ENCODE measurements around the gene MAMDC4. TPM values are rescaled to one million over a fixed set of nuclear protein-coding genes. Genes with fewer than 3 reads are reported as not detected.
"Not testable (repeated sequence)": the region's sequence is repeated elsewhere in the genome, so short reads cannot be mapped to it uniquely, and the experiment has no call there.

MAMDC4 gene
- total RNA-seq, 1 donor from 2014 or later, result 6.1 TPM

DNA sequence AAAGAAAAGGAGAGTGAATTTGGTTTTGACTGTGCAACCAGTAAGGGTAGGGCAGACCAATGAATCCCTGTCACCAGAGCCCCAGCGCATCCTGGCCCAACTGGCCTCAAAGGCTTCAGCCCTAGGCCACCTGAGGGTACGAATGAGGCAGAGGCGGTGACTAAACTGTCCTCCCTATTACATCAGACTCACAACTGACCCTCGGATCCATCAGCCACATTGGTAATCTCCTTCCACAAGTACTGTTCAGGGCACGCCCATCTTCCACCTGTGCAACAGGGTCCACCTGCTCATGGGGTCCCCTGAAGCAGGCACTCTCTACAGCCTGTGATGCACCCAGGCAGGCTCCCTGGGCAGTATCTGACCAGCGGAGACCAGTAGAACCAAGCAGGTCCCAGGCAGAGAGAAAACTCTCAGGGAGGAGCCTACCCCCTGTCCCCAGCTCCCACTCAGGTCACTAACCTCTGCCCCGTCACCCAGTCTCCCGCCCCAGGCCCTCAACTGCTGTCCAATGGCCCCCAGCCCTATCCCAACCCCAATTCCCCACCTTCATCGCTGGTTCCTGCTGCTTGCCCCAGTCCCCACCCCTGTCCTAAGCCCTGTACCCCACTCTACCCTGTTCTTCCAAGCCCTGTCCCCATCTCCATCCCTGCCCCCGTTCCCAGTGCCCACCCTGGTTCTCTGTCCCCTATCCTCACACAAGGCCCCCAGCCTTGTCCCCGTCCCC lies 13.1 kb downstream of the MAMDC4 start:
- ATAC-seq (ENCODE audit: low read depth), result no peak
- Mint-ChIP-seq H3K9me3 (no peaks in the 10 kb centered on the region), H3K4me1 (peaks cover 17% of the 10 kb centered on the region), H3K27me3 (no peaks in the 10 kb centered on the region), H3K27ac (peak overlapping the region; percentile 53), H3K4me3 (peak overlapping the region; percentile 89), H3K36me3 (ENCODE audit: low read depth) (peaks cover 36% of the 10 kb centered on the region)
- POLR2A ChIA-PET, result interaction anchor here (1.6 kb wide), 1 partner anchor 17 kb away, joined by 8 read pairs; no protein-coding TSS in a partner anchor
- CTCF ChIA-PET, result no interaction called here
- TF ChIP-seq, protein P1, sequence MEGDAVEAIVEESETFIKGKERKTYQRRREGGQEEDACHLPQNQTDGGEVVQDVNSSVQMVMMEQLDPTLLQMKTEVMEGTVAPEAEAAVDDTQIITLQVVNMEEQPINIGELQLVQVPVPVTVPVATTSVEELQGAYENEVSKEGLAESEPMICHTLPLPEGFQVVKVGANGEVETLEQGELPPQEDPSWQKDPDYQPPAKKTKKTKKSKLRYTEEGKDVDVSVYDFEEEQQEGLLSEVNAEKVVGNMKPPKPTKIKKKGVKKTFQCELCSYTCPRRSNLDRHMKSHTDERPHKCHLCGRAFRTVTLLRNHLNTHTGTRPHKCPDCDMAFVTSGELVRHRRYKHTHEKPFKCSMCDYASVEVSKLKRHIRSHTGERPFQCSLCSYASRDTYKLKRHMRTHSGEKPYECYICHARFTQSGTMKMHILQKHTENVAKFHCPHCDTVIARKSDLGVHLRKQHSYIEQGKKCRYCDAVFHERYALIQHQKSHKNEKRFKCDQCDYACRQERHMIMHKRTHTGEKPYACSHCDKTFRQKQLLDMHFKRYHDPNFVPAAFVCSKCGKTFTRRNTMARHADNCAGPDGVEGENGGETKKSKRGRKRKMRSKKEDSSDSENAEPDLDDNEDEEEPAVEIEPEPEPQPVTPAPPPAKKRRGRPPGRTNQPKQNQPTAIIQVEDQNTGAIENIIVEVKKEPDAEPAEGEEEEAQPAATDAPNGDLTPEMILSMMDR (IDR thresholded peaks at IDR 0.05), result no peak
- DNase-seq, result no peak
- intact Hi-C loops (cut with micrococcal nuclease), result loop anchor here (5.0 kb wide), 1 partner anchor 37 kb away; no protein-coding TSS in a partner anchor

DNA sequence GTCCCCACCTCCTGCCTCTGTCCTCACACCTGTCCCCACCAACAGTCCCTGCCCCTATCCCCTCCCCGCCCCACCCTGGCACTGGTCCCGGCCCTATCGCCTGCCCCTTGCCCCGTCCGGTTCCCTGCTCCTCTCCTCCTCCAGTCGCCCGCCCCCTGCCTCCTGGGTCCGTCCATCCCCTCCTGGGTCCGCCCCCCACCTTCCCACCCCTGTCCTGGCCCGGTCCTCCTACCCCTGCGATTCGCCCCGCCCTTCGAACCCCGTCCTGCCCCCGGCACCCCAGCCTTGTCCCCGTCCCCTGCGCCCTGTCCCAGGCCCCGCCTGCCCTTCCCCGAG lies 13.6 kb downstream of the MAMDC4 start:
- POLR2A ChIA-PET, result interaction anchor here (1.0 to 2.4 kb wide), 12 partner anchors 9 to 130 kb away, joined by 3 to 20 read pairs (median 4); partner anchors contain the start of genes CLIC3, RABL6 and TRAF2
- peaks cover 15% of the 10 kb centered on the region for H3K4me1 Mint-ChIP-seq
- H3K4me3 Mint-ChIP-seq, result peak overlapping the region; percentile 89
- intact Hi-C loops (cut with micrococcal nuclease), result loop anchor here (1.0 to 5.0 kb wide), 3 partner anchors 16 to 37 kb away; partner anchors contain the start of gene PHPT1
- DNase-seq (no peak), ATAC-seq (ENCODE audit: low read depth) (no peak)
- CTCF ChIA-PET, result no interaction called here
- H3K9me3 Mint-ChIP-seq, result no peaks in the 10 kb centered on the region
- peak overlapping the region; percentile 78 for H3K27ac Mint-ChIP-seq
- TF ChIP-seq, protein P1 (IDR thresholded peaks at IDR 0.05), result no peak
- H3K36me3 Mint-ChIP-seq (ENCODE audit: low read depth), result peaks cover 33% of the 10 kb centered on the region
- no peaks in the 10 kb centered on the region for H3K27me3 Mint-ChIP-seq

DNA sequence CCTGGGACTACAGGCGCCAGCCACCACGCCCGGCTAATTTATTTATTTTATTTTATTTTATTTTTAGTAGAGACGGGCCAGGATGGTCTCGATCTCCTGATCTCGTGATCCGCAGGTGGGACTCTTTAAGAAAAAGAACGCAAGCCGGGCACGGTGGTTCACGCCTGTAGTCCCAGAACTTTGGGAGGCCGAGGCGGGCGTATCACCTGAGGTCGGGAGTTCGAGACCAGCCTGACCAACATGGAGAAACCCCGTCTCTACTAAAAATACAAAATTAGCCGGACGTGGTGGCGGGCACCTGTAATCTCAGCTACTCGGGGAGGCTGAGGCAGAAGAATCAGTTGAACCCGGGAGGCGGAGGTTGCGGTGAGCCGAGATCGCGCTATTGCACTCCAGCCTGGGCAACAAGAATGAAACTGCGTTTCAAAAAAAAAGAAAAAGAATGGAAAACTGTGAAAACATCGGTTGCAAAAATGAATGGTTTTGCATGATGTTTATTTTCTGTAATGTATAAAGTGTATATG lies 14.8 kb downstream of the MAMDC4 start:
- H3K27me3 Mint-ChIP-seq; H3K9me3 Mint-ChIP-seq; DNase-seq; ATAC-seq (ENCODE audit: low read depth); CTCF ChIA-PET: not testable (repeated sequence)
- H3K27ac Mint-ChIP-seq, result peak overlapping the region; percentile 65
- POLR2A ChIA-PET, result interaction anchor here (2.4 to 2.5 kb wide), 2 partner anchors 15 to 35 kb away, joined by 11 to 20 read pairs; no protein-coding TSS in a partner anchor
- peak overlapping the region; percentile 73 for H3K4me3 Mint-ChIP-seq
- H3K4me1 Mint-ChIP-seq, result peaks cover 15% of the 10 kb centered on the region
- H3K36me3 Mint-ChIP-seq (ENCODE audit: low read depth), result peaks cover 25% of the 10 kb centered on the region
- intact Hi-C loops (cut with micrococcal nuclease), result loop anchor here (1.0 to 5.0 kb wide), 3 partner anchors 15 to 35 kb away; partner anchors contain the start of gene PHPT1

DNA sequence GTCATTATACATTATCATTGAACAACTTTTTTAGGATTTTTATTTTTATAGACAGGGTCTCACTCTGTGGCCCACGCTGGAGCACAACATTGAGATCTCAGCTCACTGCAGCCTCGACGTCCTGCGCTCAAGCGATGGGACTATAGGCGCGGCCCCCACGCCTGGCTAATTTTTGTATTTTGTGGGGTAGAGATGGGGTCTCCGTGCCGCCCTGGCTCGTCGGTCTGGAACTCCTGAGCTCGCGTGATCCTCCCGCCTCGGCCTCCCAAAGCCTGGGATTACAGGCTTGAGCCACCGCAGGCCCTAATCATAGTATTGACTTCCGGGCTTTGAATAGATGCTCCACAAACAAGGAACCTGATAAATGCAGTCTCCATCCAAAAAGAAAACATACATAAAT lies 15.3 kb downstream of the MAMDC4 start:
- CTCF ChIA-PET, result no interaction called here
- H3K4me3 Mint-ChIP-seq, result peak overlapping the region; percentile 73

DNA sequence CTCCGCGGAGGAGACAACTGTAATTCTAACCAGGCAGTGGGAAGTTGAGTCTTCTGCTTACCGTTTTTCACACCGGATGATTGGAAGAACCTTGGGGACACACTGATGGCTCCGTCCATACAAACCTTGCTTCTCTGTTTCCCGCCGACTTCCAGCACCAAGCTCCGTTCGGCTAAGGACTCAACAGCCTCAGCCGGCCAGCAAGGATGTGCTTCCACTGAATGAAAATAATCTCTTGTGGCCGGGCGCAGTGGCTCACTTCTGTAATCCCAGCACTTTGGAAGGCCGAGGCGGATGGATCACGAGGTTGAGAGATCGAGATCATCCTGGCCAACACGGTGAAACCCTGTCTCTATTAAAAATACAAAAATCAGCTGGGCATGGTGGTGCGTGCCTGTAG lies 15.8 kb downstream of the MAMDC4 start:
- POLR2A ChIA-PET, result interaction anchor here (2.4 to 2.5 kb wide), 2 partner anchors 14 to 34 kb away, joined by 11 to 20 read pairs; no protein-coding TSS in a partner anchor
- Mint-ChIP-seq H3K4me1 (peaks cover 15% of the 10 kb centered on the region), H3K4me3 (peak overlapping the region; percentile 73), H3K36me3 (ENCODE audit: low read depth) (peaks cover 16% of the 10 kb centered on the region), H3K27me3 (no peaks in the 10 kb centered on the region), H3K27ac (no peak overlapping the region), H3K9me3 (peaks cover 2% of the 10 kb centered on the region)
- no peak for DNase-seq
- CTCF ChIA-PET, result interaction anchor here (0.6 kb wide), 1 partner anchor 24 kb away, joined by 3 read pairs; no protein-coding TSS in a partner anchor
- intact Hi-C loops (cut with micrococcal nuclease), result loop anchor here (5.0 kb wide), 1 partner anchor 34 kb away; no protein-coding TSS in a partner anchor
- no peak for ATAC-seq (ENCODE audit: low read depth)
- TF ChIP-seq, protein P1 (IDR thresholded peaks at IDR 0.05), result no peak

More for the DNA sequence above, 15.3 kb downstream of the MAMDC4 start:
- intact Hi-C loops (cut with micrococcal nuclease), result loop anchor here (5.0 kb wide), 1 partner anchor 35 kb away; no protein-coding TSS in a partner anchor
- Mint-ChIP-seq H3K27me3 (no peaks in the 10 kb centered on the region), H3K27ac (no peak overlapping the region), H3K4me1 (peaks cover 15% of the 10 kb centered on the region), H3K36me3 (ENCODE audit: low read depth) (peaks cover 20% of the 10 kb centered on the region), H3K9me3 (no peaks in the 10 kb centered on the region)
- no peak for ATAC-seq (ENCODE audit: low read depth)
- DNase-seq, result no peak
- TF ChIP-seq, protein P1 (IDR thresholded peaks at IDR 0.05), result no peak
- POLR2A ChIA-PET, result interaction anchor here (2.4 to 2.5 kb wide), 2 partner anchors 15 to 35 kb away, joined by 11 to 20 read pairs; no protein-coding TSS in a partner anchor
